SU-DHL-6 (cell line): ENCODE measurements around the gene KCNC3.

Experiments
- EZH2phosphoT487 ChIP-seq: fragments of 200-600 bp; sonication (generic), shearing (Covaris generic); conservative IDR thresholded peaks from 2 replicates; pipeline ENCODE4 v1.6.1; 2018; ENCODE audit warnings: mild to moderate bottlenecking, antibody characterized with exemption, low read length, moderate library complexity, mixed read lengths
- TF ChIP-seq, protein P1 (sequence below): fragments of 200-600 bp; sonication (generic); IDR thresholded peaks from one replicate; pipeline ENCODE4 v1.5.1; 2017; ENCODE audit warnings: antibody characterized with exemption, mild to moderate bottlenecking, low read length, moderate library complexity; ENCODE audit not compliant: insufficient read depth, poor library complexity, severe bottlenecking

DNA sequence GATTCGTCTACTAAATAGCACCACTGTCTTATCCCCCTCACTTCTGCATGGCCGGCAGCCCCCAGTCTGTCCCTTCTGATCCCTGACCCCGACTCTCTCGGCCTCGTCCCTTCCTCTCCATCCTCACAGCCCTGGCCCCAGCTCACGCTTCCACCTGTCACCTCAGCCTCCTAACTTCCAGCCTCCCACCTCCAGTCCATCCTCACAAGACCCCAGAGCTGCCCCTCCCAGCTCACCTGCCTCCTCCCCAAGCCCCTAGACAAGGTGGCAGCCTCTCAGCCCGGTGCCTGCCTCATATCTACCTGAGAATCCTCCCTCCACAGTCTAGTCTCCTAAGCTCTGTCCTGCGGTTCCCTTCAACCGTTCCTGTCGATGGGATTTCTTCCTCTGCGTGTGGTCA, 10.0 kb downstream of the KCNC3 start:
- TF ChIP-seq, protein P1, sequence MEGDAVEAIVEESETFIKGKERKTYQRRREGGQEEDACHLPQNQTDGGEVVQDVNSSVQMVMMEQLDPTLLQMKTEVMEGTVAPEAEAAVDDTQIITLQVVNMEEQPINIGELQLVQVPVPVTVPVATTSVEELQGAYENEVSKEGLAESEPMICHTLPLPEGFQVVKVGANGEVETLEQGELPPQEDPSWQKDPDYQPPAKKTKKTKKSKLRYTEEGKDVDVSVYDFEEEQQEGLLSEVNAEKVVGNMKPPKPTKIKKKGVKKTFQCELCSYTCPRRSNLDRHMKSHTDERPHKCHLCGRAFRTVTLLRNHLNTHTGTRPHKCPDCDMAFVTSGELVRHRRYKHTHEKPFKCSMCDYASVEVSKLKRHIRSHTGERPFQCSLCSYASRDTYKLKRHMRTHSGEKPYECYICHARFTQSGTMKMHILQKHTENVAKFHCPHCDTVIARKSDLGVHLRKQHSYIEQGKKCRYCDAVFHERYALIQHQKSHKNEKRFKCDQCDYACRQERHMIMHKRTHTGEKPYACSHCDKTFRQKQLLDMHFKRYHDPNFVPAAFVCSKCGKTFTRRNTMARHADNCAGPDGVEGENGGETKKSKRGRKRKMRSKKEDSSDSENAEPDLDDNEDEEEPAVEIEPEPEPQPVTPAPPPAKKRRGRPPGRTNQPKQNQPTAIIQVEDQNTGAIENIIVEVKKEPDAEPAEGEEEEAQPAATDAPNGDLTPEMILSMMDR = no peak
- no peak for TF ChIP-seq EZH2phosphoT487
